Effector CD4-positive, alpha-beta T cell (primary cell): ENCODE measurements around the gene VASN.

Source experiments
- DNase-seq: peaks from one replicate; pipeline ENCODE4 v3.0.0-alpha.2; 2020

Gene VASN

GRCh38 chr16:4373356-4373908 is 1.8 kb downstream of the VASN start:
- DNase-seq: no peak

DNA sequence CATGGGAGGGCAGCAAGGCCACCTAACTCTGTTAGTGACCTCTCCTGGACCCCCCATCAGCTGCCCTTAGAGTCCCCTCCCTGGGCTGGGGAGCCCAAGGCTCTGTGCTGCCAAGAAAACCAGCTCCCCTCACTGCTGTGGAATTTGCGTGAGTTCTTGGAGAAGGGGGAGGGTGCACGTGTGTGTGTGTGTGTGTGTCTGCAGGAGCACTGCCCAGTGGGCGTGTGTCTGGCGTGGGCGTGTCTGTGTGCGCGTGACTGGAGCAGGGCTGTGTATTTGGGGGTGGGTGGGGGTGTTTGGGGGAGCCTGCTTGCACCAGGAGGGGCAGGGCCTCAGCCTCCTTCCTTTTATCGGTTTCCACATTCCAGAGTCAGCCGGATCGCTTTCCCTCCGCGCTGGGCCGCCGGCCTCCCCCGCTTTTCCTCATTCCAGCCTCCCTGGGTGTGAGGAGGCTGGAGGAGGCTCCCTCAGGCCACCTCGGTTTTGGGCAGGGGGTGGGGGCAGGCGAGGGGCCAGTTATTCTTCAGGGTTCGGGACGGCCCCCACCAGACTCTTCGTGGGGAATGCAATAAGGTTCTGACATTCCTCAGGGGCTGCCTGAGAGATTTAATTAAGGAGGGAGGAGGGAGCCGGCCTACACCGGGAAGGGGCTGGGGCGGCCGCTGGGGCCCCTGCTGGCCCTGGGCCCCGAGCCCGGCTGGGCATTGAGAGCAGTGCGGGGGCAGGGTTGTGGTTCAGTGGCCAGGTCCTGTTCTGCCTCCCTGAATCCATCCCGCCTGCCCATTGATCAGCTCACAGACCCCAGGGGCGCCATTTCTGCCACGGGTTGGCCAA is 2.5 kb downstream of the VASN start:
- DNase-seq: no peak

DNA sequence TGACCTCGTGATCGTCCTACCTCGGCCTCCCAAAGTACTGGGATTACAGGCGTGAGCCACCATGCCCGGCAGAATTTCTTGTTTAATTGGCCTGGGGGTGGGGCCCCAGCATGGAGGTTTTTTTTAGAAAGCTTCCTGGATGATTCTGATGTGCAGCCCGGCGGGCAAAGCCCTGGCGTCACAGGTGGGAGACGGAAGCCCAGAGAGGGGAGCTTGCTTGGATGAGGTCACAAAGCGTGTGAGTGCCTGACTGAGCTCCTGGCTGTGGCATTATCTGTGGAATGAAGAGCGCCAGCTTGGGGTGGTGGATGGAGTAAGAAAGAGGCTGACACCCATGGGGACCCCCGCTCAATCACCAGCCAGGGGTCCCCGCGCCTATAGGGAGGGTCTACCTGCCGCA is 4.1 kb downstream of the VASN start:
- DNase-seq: no peak

GRCh38 chr16:4376126-4376892 is 4.7 kb downstream of the VASN start:
- DNase-seq: no peak

DNA sequence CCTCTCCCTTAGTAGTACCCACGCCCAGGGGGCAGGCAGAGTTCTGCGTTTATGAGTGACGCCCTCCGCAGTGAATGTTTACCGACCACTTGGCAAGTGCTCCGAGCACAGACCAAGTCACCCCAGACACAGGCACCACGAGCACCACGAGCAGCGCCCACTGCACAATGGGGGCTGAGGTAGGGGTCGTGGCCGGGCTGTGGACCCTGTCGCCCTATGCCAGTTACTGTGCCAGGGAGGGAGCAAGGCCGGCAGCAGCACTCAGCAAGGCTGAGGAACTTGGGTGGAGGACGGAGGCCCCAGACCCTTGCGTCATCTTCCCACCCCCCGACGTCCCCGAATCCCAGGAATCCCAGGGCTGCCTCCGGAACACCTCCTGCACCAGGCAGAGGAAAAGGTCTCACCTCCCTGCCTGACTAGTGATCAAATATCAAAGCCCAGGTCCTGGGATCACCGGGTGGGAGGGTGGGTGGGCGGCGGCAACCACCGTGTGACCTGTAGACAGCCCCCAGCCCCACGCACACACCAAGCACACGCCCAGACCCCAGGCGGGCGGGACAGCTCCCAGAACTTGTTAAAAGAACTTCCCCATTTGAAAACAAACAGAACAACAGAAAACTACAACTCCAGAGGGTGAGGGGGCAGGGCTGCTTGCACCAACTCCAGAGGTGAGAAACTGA is 5.4 kb downstream of the VASN start:
- no peak for DNase-seq

- no peak for DNase-seq
Observed at GRCh38 chr16:4377573-4378154, 6.0 kb downstream of the VASN start.

GRCh38 chr16:4378161-4378666 is 6.6 kb downstream of the VASN start:
- no peak for DNase-seq

DNA sequence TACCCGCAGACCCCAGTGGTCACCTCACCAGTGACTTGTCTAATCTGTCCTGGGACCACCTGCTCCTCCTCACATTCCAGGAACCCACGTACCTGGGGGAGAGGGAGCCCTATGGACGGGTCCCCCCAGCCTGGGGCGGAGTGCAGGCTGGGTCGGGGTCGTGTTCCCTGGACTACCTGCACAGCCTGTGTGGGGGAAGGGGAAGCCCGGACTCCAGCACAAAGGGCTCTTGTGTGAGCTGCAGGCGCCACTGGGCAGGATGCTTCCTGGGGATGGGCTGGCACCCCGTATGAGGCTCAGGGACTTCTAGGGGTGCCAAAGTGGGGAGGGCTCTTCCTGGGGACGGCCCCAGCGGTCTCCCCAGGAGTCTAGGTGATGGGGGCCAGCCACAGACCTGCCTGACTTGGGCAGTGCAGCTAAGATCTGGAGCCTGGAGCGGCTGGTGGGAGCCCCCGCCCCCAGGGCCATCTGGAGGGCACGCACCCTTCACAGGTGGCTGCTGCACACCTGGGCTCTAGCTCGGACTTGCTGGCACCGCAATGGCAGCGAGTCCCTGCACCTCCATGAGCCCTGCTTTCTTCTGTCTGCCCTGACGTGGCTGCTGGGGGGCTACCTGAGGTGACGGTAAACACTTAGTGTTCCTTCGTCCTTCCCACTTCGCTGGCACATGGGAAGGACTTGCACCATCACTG is 7.5 kb downstream of the VASN start:
- DNase-seq: no peak

GRCh38 chr16:4380119-4381063 is 8.7 kb downstream of the VASN start:
- DNase-seq: no peak

DNA sequence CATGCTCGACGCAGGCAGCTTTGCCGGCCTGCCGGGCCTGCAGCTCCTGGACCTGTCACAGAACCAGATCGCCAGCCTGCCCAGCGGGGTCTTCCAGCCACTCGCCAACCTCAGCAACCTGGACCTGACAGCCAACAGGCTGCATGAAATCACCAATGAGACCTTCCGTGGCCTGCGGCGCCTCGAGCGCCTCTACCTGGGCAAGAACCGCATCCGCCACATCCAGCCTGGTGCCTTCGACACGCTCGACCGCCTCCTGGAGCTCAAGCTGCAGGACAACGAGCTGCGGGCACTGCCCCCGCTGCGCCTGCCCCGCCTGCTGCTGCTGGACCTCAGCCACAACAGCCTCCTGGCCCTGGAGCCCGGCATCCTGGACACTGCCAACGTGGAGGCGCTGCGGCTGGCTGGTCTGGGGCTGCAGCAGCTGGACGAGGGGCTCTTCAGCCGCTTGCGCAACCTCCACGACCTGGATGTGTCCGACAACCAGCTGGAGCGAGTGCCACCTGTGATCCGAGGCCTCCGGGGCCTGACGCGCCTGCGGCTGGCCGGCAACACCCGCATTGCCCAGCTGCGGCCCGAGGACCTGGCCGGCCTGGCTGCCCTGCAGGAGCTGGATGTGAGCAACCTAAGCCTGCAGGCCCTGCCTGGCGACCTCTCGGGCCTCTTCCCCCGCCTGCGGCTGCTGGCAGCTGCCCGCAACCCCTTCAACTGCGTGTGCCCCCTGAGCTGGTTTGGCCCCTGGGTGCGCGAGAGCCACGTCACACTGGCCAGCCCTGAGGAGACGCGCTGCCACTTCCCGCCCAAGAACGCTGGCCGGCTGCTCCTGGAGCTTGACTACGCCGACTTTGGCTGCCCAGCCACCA is 9.7 kb downstream of the VASN start:
- DNase-seq: no peak

DNA sequence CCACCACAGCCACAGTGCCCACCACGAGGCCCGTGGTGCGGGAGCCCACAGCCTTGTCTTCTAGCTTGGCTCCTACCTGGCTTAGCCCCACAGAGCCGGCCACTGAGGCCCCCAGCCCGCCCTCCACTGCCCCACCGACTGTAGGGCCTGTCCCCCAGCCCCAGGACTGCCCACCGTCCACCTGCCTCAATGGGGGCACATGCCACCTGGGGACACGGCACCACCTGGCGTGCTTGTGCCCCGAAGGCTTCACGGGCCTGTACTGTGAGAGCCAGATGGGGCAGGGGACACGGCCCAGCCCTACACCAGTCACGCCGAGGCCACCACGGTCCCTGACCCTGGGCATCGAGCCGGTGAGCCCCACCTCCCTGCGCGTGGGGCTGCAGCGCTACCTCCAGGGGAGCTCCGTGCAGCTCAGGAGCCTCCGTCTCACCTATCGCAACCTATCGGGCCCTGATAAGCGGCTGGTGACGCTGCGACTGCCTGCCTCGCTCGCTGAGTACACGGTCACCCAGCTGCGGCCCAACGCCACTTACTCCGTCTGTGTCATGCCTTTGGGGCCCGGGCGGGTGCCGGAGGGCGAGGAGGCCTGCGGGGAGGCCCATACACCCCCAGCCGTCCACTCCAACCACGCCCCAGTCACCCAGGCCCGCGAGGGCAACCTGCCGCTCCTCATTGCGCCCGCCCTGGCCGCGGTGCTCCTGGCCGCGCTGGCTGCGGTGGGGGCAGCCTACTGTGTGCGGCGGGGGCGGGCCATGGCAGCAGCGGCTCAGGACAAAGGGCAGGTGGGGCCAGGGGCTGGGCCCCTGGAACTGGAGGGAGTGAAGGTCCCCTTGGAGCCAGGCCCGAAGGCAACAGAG is 10.5 kb downstream of the VASN start:
- no peak for DNase-seq

DNA sequence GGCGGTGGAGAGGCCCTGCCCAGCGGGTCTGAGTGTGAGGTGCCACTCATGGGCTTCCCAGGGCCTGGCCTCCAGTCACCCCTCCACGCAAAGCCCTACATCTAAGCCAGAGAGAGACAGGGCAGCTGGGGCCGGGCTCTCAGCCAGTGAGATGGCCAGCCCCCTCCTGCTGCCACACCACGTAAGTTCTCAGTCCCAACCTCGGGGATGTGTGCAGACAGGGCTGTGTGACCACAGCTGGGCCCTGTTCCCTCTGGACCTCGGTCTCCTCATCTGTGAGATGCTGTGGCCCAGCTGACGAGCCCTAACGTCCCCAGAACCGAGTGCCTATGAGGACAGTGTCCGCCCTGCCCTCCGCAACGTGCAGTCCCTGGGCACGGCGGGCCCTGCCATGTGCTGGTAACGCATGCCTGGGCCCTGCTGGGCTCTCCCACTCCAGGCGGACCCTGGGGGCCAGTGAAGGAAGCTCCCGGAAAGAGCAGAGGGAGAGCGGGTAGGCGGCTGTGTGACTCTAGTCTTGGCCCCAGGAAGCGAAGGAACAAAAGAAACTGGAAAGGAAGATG is 11.2 kb downstream of the VASN start:
- DNase-seq: no peak

DNA sequence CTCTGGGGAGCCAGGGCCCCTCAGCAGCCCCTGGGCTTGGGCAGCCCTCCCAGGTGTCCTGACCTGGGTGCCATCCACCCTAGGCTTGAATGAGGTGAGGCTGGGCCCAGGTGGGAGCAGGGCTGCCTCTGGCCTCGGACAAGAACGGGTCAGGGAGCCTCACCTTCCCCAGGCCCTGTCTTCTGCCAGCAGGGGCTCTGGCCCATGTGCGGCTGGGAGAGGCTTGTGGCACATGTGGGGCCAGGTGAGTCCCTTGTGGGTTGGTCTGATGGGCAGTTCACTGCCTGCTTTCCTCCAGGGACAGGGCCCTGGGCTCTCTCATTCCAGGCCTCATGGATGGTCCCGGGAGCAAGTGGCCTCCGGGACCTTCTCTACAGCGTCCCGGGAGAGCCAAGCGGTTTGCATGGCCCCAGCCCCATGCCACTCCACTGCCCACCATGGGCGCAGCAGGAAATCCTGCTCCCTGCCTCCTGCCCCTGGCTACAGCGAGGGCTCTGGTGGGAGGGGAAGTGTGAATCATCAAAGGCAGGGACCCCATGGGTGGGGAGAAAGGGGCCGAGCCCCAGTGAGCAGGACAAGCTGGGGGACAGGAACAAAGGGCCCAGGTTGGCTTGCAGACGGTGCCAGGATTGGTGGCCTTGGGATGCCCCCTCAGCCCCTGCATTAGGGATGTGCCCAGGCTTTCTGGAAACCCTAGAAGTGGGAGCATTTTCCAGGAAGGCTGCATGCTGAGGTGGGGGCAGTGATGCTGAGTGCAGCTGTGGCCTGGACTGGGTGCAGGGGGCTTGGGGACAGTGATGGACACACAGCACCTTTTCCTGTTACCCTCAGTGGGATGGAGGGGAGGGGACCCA is 12.2 kb downstream of the VASN start:
- no peak for DNase-seq

DNA sequence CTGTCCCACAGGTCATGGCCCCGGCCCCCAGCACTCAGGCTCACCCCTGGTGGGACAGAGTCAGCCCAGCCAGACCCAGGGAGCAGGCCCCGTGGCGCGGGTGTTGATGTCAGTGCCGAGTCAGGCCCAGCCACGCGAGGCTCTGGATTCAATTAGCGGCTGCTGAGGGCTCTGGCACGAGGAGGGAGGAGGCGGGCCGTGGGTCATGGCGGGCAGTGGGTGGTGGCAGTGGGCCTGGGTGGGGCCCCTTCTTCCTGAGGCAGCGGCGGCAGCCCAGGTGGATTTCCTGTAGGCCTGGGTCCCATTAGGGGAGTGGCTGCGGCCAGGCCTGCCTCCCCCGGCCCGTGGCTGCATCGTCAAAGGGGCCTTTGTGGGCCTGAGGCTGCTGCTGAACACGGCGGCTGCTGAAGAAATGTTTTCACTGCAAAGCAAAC is 12.9 kb downstream of the VASN start:
- no peak for DNase-seq

DNA sequence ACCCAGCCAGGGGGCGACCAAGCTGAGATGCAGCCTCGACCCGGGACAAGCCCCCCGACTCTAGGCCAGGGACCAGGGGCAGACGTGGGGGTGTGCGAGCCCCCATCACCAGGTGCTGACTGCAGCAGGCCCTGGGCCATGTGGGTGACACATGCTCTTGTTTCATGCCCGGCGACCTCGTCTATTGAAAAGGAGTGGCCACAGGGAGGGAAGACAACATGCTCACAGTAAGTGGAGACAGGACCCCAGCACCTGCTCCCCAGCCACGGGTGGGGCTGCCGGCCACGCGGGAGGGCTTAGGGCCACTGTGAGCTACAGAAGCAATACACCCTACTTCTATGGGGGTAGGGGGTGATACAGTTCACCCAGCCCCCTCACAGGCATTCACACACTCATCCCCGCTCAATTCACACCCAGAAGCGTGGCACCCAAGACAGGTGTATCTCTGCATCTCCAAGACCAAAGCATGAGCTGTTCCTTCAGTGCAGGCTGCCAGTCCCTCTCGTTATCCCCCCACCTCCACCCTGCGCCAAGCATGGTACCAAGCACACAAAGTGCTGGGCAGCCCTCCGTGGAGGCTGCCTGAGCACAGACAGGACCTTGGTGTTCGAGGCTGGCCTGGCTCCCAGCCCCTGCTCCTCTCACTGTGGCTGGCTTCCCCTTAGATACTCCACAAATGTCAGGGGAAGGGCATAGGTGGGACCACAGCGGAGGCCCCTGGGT is 13.6 kb downstream of the VASN start:
- DNase-seq: no peak

DNA sequence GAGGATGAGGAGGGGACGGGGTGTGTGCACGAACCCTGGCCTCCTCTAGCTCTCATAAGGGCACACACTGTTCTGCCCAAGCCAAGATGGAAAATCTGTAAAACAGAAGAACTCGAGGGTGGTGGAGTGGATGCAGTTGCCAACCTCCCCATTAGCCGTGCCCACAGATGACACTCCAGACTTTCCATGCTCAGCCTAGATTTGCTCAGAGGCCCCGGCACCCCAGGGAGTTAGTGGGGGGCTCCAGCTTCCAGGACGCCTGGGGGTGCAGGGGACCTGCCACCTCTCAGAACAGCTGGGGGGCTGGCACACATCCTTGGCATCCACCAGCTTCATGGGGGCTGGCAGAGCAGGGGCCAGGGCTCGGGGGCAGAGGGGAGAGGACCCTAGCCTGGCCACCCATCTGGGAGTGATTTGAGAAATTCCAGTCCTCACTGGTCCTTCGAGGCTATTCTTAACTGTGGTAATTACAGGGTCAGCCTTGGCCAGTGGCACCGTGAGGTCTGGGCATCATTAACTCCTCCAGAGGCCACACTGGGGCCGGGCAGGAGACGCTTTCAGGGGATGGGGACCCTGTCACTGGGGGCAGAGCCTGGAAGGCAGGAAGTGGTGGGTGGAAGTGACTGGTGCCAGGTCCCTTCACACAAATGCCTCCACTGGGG is 14.3 kb downstream of the VASN start:
- no peak for DNase-seq
